K562 (cell line): ENCODE data around the gene MATCAP1. TPM values are rescaled to one million over a fixed set of nuclear protein-coding genes. Genes with fewer than 3 reads are reported as not detected.

Source experiments
- ATAC-seq: fragments of 200-7000 bp; cut with Tn5 transposase; 3 replicates; pipeline ENCODE4 v1.9.1; 2020; ENCODE audit warnings: moderate library complexity
- BruUV-seq: library from RNA; stranded (reverse); fragments of 400-500 nt; replicated peaks from 2 replicates; lab custom pipeline; 2021; lab: Mats Ljungman, UMichigan
- CTCF ChIA-PET: fragments of 300-600 bp; formaldehyde crosslinking; extraction: SDS; loops from one replicate; lab custom pipeline; 2021; ENCODE audit warnings: low intra/inter-chr PET ratio; lab: Yijun Ruan, JAX
- POLR2A ChIA-PET: fragments of 300-600, 350-650 bp; sonication (Branson Sonifier 250); formaldehyde crosslinking; extraction: SDS; loops from one replicate; lab custom pipeline; 2021; ENCODE audit warnings: antibody characterized with exemption, inconsistent platforms; lab: Yijun Ruan, JAX
- DNase-seq, 4 experiments: peaks; one replicate each; pipeline versions ENCODE4 v3.0.0 to v3.0.0-alpha.2; 2011 to 2018; ENCODE audit warnings: low spot score in 3 of 4, mixed read lengths in 3 of 4; ENCODE audit errors: extremely low read depth in 1 of 4
- FAIRE-seq: peaks from 2 replicates; lab custom pipeline; 2011; peaks lifted over from hg19 to GRCh38; lab: Jason Lieb, UNC
- H2AFZ ChIP-seq: 2 replicates; pipeline ENCODE4 v1.6.0; 2011; ENCODE audit warnings: low read depth, low read length, control low read depth, inconsistent platforms
- H3K27ac ChIP-seq: fragments of 200-600 bp; 3 replicates; pipeline ENCODE4 v1.8.0; 2011; ENCODE audit warnings: low read depth, mild to moderate bottlenecking, control low read depth, inconsistent platforms, low read length, moderate library complexity, mixed read lengths; ENCODE audit errors: extremely low read depth
- H3K27me3 ChIP-seq, 2 experiments: fragments of 300-600 bp in 1 of 2; 2 replicates in 1 of 2; 3 replicates in 1 of 2; pipeline versions ENCODE4 v1.6.0 to v1.8.0; 2011; ENCODE audit warnings: inconsistent platforms in 2 of 2, low read length in 2 of 2, mild to moderate bottlenecking in 1 of 2, mixed read lengths in 1 of 2, moderate library complexity in 1 of 2; ENCODE audit not compliant: control insufficient read depth in 2 of 2, insufficient read depth in 2 of 2
- H3K36me3 ChIP-seq: fragments of 300-600 bp; 3 replicates; pipeline ENCODE4 v1.8.0; 2011; ENCODE audit warnings: mild to moderate bottlenecking, low read length, inconsistent platforms; ENCODE audit not compliant: control insufficient read depth, insufficient read depth
- H3K4me1 ChIP-seq, 2 experiments: fragments of 200-600 bp in 1 of 2; replicated peaks in 1 of 2; 2 replicates in 1 of 2; 3 replicates in 1 of 2; pipeline versions ENCODE4 v1.5.1 to v1.8.0; 2011; ENCODE audit warnings: inconsistent platforms in 2 of 2, low read length in 2 of 2, mild to moderate bottlenecking in 1 of 2, mixed read lengths in 1 of 2, moderate library complexity in 1 of 2; ENCODE audit not compliant: control insufficient read depth in 2 of 2, insufficient read depth in 2 of 2
- H3K4me2 ChIP-seq: 2 replicates; pipeline ENCODE4 v1.6.1; 2011; ENCODE audit warnings: low read length, control low read depth, inconsistent platforms, mixed read lengths; ENCODE audit not compliant: insufficient read depth
- H3K4me3 ChIP-seq: fragments of 200-600 bp; sonication (generic), shearing (Covaris generic); 2 replicates; pipeline ENCODE4 v1.5.1; 2016; ENCODE audit warnings: control low read depth, inconsistent platforms
- H3K79me2 ChIP-seq: fragments of 200-600 bp; 3 replicates; pipeline ENCODE4 v1.8.0; 2011; ENCODE audit warnings: low read length, inconsistent platforms; ENCODE audit not compliant: control insufficient read depth, insufficient read depth
- H3K9ac ChIP-seq, 2 experiments: 2 replicates each; pipeline versions ENCODE4 v1.6.0 to v1.6.1; 2011; ENCODE audit warnings: low read depth in 2 of 2, low read length in 2 of 2, control low read depth in 1 of 2, inconsistent platforms in 1 of 2, mild to moderate bottlenecking in 1 of 2, mixed read lengths in 1 of 2; ENCODE audit not compliant: insufficient read depth in 1 of 2
- H3K9me1 ChIP-seq: one replicate; pipeline ENCODE4 v1.6.0; 2011; ENCODE audit warnings: inconsistent platforms, mild to moderate bottlenecking, low read length, moderate library complexity; ENCODE audit not compliant: control insufficient read depth, insufficient read depth
- H3K9me3 ChIP-seq: replicated peaks from 2 replicates; pipeline ENCODE4 v1.5.1; 2011; ENCODE audit warnings: low read depth, low read length, inconsistent platforms; ENCODE audit not compliant: control insufficient read depth, insufficient read depth
- H4K20me1 ChIP-seq: replicated peaks from 2 replicates; pipeline ENCODE4 v1.6.1; 2011; ENCODE audit warnings: low read length, inconsistent platforms, mixed read lengths; ENCODE audit not compliant: control insufficient read depth, insufficient read depth
- ATF1 ChIP-seq, 2 experiments: fragments of 450-650 bp in 1 of 2; IDR thresholded peaks; 2 replicates each; pipeline ENCODE4 v1.6.1; 2016; ENCODE audit warnings: missing compliant biosample characterization in 1 of 2, missing genetic modification characterization in 1 of 2
- FOXJ2 ChIP-seq: fragments of 200-800 bp; sonication (Bioruptor generic); IDR thresholded peaks from 2 replicates; pipeline ENCODE4 v1.6.1; 2016; ENCODE audit warnings: missing genetic modification characterization, missing compliant biosample characterization
- HCFC1 ChIP-seq: IDR thresholded peaks from 2 replicates; pipeline ENCODE4 v1.6.1; 2012; ENCODE audit warnings: low read depth, low read length, improper control_type of control experiment
- RB1 ChIP-seq: fragments of 450-650 bp; IDR thresholded peaks from 2 replicates; pipeline ENCODE4 v1.6.1; 2017; ENCODE audit warnings: low read depth, mild to moderate bottlenecking
- RBM34 ChIP-seq: fragments of 200-400 bp; formaldehyde crosslinking; IDR thresholded peaks from 2 replicates; pipeline ENCODE4 v1.6.1; 2018; ENCODE audit warnings: low read length, borderline replicate concordance; ENCODE audit not compliant: insufficient read depth
- TEAD4 ChIP-seq, 2 experiments: sonication (generic) in 1 of 2; formaldehyde crosslinking in 1 of 2; IDR thresholded peaks; 2 replicates each; pipeline versions ENCODE4 v1.6.1 to v1.8.0; 2012 to 2022; ENCODE audit warnings: borderline replicate concordance in 1 of 2, inconsistent platforms in 1 of 2, low read length in 1 of 2, mild to moderate bottlenecking in 1 of 2, missing genetic modification reagents in 1 of 2
- ZBTB17 ChIP-seq: fragments of 450-650 bp; formaldehyde crosslinking; IDR thresholded peaks from 2 replicates; pipeline ENCODE4 v1.4.0; 2020; ENCODE audit warnings: mild to moderate bottlenecking
- in situ Hi-C: fragments of 300-500 bp; cut with MboI; formaldehyde crosslinking; loops from 4 replicates; pipeline ENCODE4 v1.15.0; 2018; ENCODE audit warnings: inconsistent platforms, mixed read lengths
- intact Hi-C: fragments of 100-400 bp; cut with micrococcal nuclease; formaldehyde crosslinking; loops from 2 replicates; pipeline ENCODE4 v1.14.2; 2022
- polyA plus RNA-seq, 8 experiments: library from polyadenylated mRNA; depleted of rRNA in 4 of 8; stranded (reverse) in 5 of 8; unstranded in 3 of 8; fragments of >200 nt; fragmentation: Nextera tagmentation in 2 of 8; fragmentation: Illumina TruSeq in 1 of 8; extraction: Ambion mirVana in 2 of 8; extraction: Trizol in 1 of 8; gene quantifications; 2 replicates each; pipeline versions ENCODE4 v1.2.1 to v1.2.3, GENCODE V29; 2011 to 2014; ENCODE audit warnings: inconsistent platforms in 1 of 8, missing spikeins in 1 of 8
- total RNA-seq, 7 experiments: library from RNA; depleted of rRNA in 6 of 7; stranded (reverse); fragments of >200 nt in 6 of 7; fragmentation: Illumina TruSeq in 2 of 7; extraction: Trizol in 2 of 7; gene quantifications; 2 replicates each; pipeline versions ENCODE4 v1.2.1 to v1.2.3, GENCODE V29; 2011 to 2021; ENCODE audit warnings: low replicate concordance in 1 of 7
- TF ChIP-seq, protein P1 (sequence below): fragments of 250-450 bp; sonication (Bioruptor Pico); IDR thresholded peaks from 2 replicates; pipeline ENCODE4 v1.8.0; 2022; ENCODE audit warnings: moderate library complexity, mild to moderate bottlenecking, inconsistent platforms
- TF ChIP-seq, protein P2 (sequence below): sonication (generic); formaldehyde crosslinking; IDR thresholded peaks from 2 replicates; pipeline ENCODE4 v1.8.1; 2023; ENCODE audit warnings: mild to moderate bottlenecking, missing genetic modification reagents
- TF ChIP-seq, protein P3 (sequence below): sonication (generic); formaldehyde crosslinking; IDR thresholded peaks from 2 replicates; pipeline ENCODE4 v1.8.0; 2022; ENCODE audit warnings: mild to moderate bottlenecking, missing genetic modification reagents

Gene MATCAP1
- total and polyA plus RNA-seq, 9 of the 15 experiments (the other 6 are each of a cell fraction or from before 2014, with no cell fraction given): 3.4 to 20.5 (median 10.3) TPM

DNA sequence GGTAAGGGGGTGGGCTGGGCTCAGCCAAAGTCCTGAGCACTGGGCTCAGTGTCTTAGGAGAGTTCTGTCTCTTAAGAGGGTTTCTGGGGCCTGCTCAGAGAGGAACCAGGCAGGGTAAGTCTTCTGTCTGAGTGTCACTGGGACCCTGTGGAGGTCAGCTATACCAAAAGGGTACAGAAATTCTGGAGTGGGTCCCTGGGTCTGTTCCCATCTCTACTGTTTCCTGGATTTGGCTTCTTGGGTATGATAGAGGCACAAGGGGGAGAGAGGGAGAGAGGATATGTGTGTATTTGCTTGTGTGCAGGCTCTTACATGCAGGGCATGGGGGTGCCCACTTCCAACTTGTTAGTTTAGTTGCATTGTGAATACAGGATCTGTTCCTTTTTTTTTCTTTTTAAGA is 9.8 kb upstream of the MATCAP1 start:
- Histone ChIP-seq H3K27ac (peak overlapping the region; percentile 63; the same call in 1 of the 3 replicates), H3K9me1 (no peaks in the 10 kb centered on the region), H3K27me3 (no peaks in the 10 kb centered on the region), H3K4me1 (peaks cover 38 to 69% of the 10 kb centered on the region in 2 experiments), H3K36me3 (peaks cover 58% of the 10 kb centered on the region), H3K4me2 (peak overlapping the region; percentile 97), H2AFZ (no peak overlapping the region), H3K9me3 (no peaks in the 10 kb centered on the region), H3K9ac (peak overlapping the region; percentile 88 to 95; a peak in 3 of 4 replicates), H3K79me2 (peaks cover 46% of the 10 kb centered on the region), H4K20me1 (no peaks in the 10 kb centered on the region), H3K4me3 (peak overlapping the region; percentile 83)
- in situ Hi-C loops: no loop called here
- ATAC-seq (no peak), FAIRE-seq (no peak), DNase-seq (no peak)
- intact Hi-C loops: loop anchor here (2.0 to 5.0 kb wide), 2 partner anchors 34 to 53 kb away; partner anchors contain the start of genes FHOD1 and TMEM208
- ChIA-PET POLR2A (interaction anchor here (0.6 to 1.2 kb wide), 3 partner anchors 9 to 1179 kb away, joined by 3 to 4 read pairs (median 4); no protein-coding TSS in a partner anchor), CTCF (no interaction called here)
- no TSS peak for BruUV-seq
- no peak for TF ChIP-seq HCFC1
- TF ChIP-seq TEAD4 (IDR thresholded peaks at IDR 0.05; ENCODE audit: low read length): no peak
- no peak for TF ChIP-seq TEAD4 (CRISPR knock-in tag; IDR thresholded peaks at IDR 0.05; ENCODE audit: borderline replicate concordance)
- TF ChIP-seq RB1: no peak
- TF ChIP-seq, protein P1, sequence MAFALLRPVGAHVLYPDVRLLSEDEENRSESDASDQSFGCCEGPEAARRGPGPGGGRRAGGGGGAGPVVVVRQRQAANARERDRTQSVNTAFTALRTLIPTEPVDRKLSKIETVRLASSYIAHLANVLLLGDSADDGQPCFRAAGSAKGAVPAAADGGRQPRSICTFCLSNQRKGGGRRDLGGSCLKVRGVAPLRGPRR: no peak
- no peak for TF ChIP-seq FOXJ2
- TF ChIP-seq, protein P2, sequence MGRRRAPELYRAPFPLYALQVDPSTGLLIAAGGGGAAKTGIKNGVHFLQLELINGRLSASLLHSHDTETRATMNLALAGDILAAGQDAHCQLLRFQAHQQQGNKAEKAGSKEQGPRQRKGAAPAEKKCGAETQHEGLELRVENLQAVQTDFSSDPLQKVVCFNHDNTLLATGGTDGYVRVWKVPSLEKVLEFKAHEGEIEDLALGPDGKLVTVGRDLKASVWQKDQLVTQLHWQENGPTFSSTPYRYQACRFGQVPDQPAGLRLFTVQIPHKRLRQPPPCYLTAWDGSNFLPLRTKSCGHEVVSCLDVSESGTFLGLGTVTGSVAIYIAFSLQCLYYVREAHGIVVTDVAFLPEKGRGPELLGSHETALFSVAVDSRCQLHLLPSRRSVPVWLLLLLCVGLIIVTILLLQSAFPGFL: no peak
- TF ChIP-seq ATF1 (CRISPR knock-in tag; IDR thresholded peaks at IDR 0.05): no peak
- no peak for TF ChIP-seq ATF1 (tag; IDR thresholded peaks at IDR 0.05)
- TF ChIP-seq ZBTB17 (CRISPR knock-in tag): no peak
- TF ChIP-seq, protein P3, sequence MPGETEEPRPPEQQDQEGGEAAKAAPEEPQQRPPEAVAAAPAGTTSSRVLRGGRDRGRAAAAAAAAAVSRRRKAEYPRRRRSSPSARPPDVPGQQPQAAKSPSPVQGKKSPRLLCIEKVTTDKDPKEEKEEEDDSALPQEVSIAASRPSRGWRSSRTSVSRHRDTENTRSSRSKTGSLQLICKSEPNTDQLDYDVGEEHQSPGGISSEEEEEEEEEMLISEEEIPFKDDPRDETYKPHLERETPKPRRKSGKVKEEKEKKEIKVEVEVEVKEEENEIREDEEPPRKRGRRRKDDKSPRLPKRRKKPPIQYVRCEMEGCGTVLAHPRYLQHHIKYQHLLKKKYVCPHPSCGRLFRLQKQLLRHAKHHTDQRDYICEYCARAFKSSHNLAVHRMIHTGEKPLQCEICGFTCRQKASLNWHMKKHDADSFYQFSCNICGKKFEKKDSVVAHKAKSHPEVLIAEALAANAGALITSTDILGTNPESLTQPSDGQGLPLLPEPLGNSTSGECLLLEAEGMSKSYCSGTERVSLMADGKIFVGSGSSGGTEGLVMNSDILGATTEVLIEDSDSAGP (CRISPR knock-in tag): no peak
- TF ChIP-seq RBM34: no peak
